ENCODE data around the gene LRRC8E.

GRCh38 chr19:7839476-7839875 lies 48.8 kb upstream of the LRRC8E start:
- TF ChIP-seq CTCF (IDR thresholded peaks at IDR 0.05) (no peak), POLR2A (IDR thresholded peaks at IDR 0.05) (no peak), POLR2AphosphoS5 (IDR thresholded peaks at IDR 0.05) (no peak), EP300 (IDR thresholded peaks at IDR 0.05) (no peak)

Data from stomach (tissue), 4 donors.